ENCODE data around the gene TSPAN12. TPM values are rescaled to one million over a fixed set of nuclear protein-coding genes. Genes with fewer than 3 reads are reported as not detected.

Gene TSPAN12
- total and polyA plus RNA-seq, 2 experiments from 2014 or later: 3.7 to 9.3 TPM

DNA sequence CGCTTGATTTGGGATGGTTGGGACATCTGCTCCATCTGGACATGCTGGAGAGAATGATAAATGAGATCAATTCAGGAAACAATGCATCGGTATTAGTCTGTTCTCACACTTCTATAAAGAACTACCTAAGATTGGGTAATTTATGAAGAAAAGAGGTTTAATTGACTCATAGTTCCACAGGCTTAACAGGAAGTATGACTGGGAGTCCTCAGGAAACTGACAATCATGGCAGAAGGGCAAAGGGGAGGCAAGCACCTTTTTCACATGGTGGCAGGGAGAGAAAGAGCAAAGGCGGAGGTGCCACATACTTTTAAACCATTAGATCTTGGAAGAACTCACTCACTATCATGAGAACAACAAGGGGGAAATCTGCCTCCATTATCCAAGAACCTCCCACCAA, 16.8 kb upstream of the TSPAN12 start:
- DNase-seq (ENCODE audit: low read depth in 1 of 2, low spot score in 1 of 2): no peak
- Histone ChIP-seq H3K27ac (no peak overlapping the region), H3K27me3 (no peaks in the 10 kb centered on the region), H3K36me3 (no peaks in the 10 kb centered on the region), H3K4me3 (no peak overlapping the region), H3K9me3 (ENCODE audit: low read depth) (no peaks in the 10 kb centered on the region), H3K4me1 (ENCODE audit: low read depth) (no peaks in the 10 kb centered on the region)
- no peak for TF ChIP-seq CTCF (IDR thresholded peaks at IDR 0.05; ENCODE audit: low read depth, low read length)

GRCh38 chr7:120874016-120874415, 16.1 kb upstream of the TSPAN12 start:
- H3K4me1 ChIP-seq (ENCODE audit: low read depth): no peaks in the 10 kb centered on the region
- no peaks in the 10 kb centered on the region for H3K36me3 ChIP-seq
- H3K27me3 ChIP-seq: no peaks in the 10 kb centered on the region
- no peak for TF ChIP-seq CTCF (IDR thresholded peaks at IDR 0.05; ENCODE audit: low read depth, low read length)
- no peak for DNase-seq (ENCODE audit: low read depth in 1 of 2, low spot score in 1 of 2)
- no peaks in the 10 kb centered on the region for H3K9me3 ChIP-seq (ENCODE audit: low read depth)
- H3K4me3 ChIP-seq: no peak overlapping the region
- no peak overlapping the region for H3K27ac ChIP-seq

DNA sequence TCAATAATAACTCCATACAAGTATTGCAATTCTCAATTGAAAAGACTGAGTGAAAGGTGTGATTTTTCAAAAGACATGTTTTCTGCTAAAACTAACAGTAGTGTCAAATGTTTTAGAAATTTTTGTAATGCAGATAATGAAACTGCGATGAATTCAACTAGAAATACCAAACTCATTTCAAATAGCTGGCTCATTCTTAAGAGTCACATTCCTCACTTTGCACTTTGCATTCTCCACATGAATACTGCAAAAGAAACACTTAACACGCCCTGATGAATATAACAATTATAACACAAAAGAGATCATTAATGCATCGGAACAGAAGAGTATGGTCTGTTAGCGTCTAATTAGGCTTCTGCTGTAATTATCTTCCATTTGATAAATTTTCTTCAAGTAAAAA, 15.5 kb upstream of the TSPAN12 start:
- TF ChIP-seq CTCF (IDR thresholded peaks at IDR 0.05; ENCODE audit: low read depth, low read length): no peak
- Histone ChIP-seq H3K27ac (no peak overlapping the region), H3K4me1 (ENCODE audit: low read depth) (no peaks in the 10 kb centered on the region), H3K36me3 (no peaks in the 10 kb centered on the region), H3K4me3 (no peak overlapping the region), H3K9me3 (ENCODE audit: low read depth) (no peaks in the 10 kb centered on the region), H3K27me3 (no peaks in the 10 kb centered on the region)
- DNase-seq (ENCODE audit: low read depth in 1 of 2, low spot score in 1 of 2): no peak

DNA sequence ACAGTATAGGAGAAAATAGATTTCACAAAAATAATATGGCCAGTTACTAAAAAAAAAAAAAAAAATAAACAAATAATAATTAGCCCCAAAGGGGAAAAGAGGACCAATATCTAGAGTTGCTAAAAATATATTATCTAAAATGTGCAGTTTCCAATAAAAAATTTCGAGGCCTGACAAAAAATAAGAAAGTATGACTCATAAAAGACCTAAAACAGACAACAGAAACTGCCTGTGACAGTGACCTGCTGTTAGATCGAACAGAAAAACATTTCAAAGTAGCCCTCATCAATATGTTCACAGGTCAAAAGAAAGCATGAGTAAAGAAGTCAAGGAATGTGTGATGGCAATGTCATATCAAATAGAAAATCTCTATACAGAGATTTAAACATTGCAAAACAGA, 11.8 kb upstream of the TSPAN12 start:
- no peaks in the 10 kb centered on the region for H3K27me3 ChIP-seq

GRCh38 chr7:120867932-120868331, 10.0 kb upstream of the TSPAN12 start:
- H3K9me3 ChIP-seq (ENCODE audit: low read depth): no peaks in the 10 kb centered on the region

More for the DNA sequence above, 11.8 kb upstream of the TSPAN12 start:
- no peak for TF ChIP-seq CTCF (IDR thresholded peaks at IDR 0.05; ENCODE audit: low read depth, low read length)
- Histone ChIP-seq H3K27ac (no peak overlapping the region), H3K36me3 (no peaks in the 10 kb centered on the region), H3K9me3 (ENCODE audit: low read depth) (no peaks in the 10 kb centered on the region), H3K4me3 (no peak overlapping the region), H3K4me1 (ENCODE audit: low read depth) (no peaks in the 10 kb centered on the region)
- DNase-seq (ENCODE audit: low read depth in 1 of 2, low spot score in 1 of 2): no peak

More at GRCh38 chr7:120867932-120868331, 10.0 kb upstream of the TSPAN12 start:
- Histone ChIP-seq H3K27ac (no peak overlapping the region), H3K36me3 (no peaks in the 10 kb centered on the region), H3K27me3 (no peaks in the 10 kb centered on the region), H3K4me1 (ENCODE audit: low read depth) (no peaks in the 10 kb centered on the region), H3K4me3 (no peak overlapping the region)
- DNase-seq (ENCODE audit: low read depth in 1 of 2, low spot score in 1 of 2): no peak
- no peak for TF ChIP-seq CTCF (IDR thresholded peaks at IDR 0.05; ENCODE audit: low read depth, low read length)

Data from cardiac muscle cell (in vitro differentiated cells and primary cell).